Thoracic aorta (tissue), 2 donors: ENCODE data around the gene PPP1R14B. TPM values are rescaled to one million over a fixed set of nuclear protein-coding genes. Genes with fewer than 3 reads are reported as not detected.

Experiments used
- ATAC-seq: fragments of 150-250 bp; one replicate; pipeline ENCODE4 v1.8.0; 2017; ENCODE audit warnings: low read depth; ENCODE audit not compliant: insufficient number of reproducible peaks, low FRiP score
- DNase-seq: peaks from one replicate; pipeline ENCODE4 v3.0.0-alpha.2; 2020; ENCODE audit warnings: low spot score
- H3K27ac ChIP-seq, 2 donors: fragments of 200-600 bp; sonication (generic); 1 replicate in 1 of 2; 2 replicates in 1 of 2; pipeline ENCODE4 v1.5.1; 2016; ENCODE audit warnings: mild to moderate bottlenecking in 2 of 2, moderate library complexity in 2 of 2
- H3K27me3 ChIP-seq: fragments of 200-600 bp; sonication (generic); replicated peaks from 2 replicates; pipeline ENCODE4 v1.6.0; 2016; ENCODE audit warnings: mild to moderate bottlenecking; ENCODE audit not compliant: insufficient read depth
- H3K36me3 ChIP-seq: fragments of 200-600 bp; sonication (generic); one replicate; pipeline ENCODE4 v1.5.1; 2016
- H3K4me1 ChIP-seq, 2 donors: fragments of 200-600 bp; sonication (generic); 1 replicate in 1 of 2; 2 replicates in 1 of 2; pipeline versions ENCODE4 v1.5.1 to v1.6.0; 2016; ENCODE audit warnings: low read depth in 2 of 2, mild to moderate bottlenecking in 1 of 2; ENCODE audit not compliant: control insufficient read depth in 1 of 2
- H3K4me3 ChIP-seq: fragments of 200-600 bp; sonication (generic); 2 replicates; pipeline ENCODE4 v1.5.1; 2016; ENCODE audit warnings: mild to moderate bottlenecking
- H3K9me3 ChIP-seq: fragments of 200-600 bp; sonication (generic); 2 replicates; pipeline ENCODE4 v1.5.1; 2016
- total RNA-seq, 2 donors: library from RNA; depleted of rRNA; stranded (reverse); fragments of >200 nt; gene quantifications; one replicate each; pipeline versions ENCODE4 v1.1.0 to v1.2.3, GENCODE V29; 2016
- TF ChIP-seq, protein P1 (sequence below): fragments of 200-600 bp; sonication (generic); IDR thresholded peaks from one replicate; pipeline ENCODE4 v1.5.1; 2019; ENCODE audit warnings: antibody characterized with exemption

Gene PPP1R14B
- total RNA-seq, 2 donors from 2014 or later, result 75.3 to 122 TPM

DNA sequence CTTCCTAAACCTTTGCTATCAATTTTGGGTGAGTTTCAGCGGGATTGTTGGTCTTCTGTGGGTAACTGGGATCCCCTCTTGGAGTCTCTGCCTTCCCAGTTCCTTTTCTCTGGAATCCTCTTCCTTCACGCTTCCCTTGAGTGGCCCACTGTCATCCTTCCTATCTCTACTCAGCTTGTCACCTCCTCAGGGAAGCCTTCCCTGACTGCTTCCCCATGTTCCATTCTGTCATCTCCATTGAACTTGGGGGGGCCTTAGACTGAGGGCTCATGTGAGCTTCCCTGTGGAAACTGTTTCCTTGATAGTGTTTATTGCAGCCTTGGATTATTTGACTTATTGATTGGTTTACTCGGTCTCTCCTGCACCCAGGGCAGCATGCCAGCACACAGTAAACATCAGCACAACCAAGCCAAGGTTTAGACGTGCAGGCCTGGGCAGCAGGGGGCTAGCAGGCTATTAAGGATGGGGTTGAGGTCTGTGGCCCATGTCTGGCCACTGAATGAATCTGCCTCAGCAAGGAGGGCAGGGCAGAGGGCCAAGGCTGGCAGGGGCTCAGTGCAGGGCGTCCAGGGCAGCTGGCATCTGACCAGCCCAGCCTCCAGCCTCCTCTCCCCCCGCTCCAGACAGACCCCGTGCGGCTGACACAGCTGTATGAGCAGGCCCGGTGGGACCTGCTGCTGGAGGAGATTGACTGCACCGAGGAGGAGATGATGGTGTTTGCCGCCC, 28.0 kb downstream of the PPP1R14B start:
- Histone ChIP-seq H3K9me3 (no peaks in the 10 kb centered on the region), H3K27ac (no peak overlapping the region), H3K36me3 (peaks cover 3% of the 10 kb centered on the region), H3K4me1 (no peaks in the 10 kb centered on the region), H3K27me3 (no peaks in the 10 kb centered on the region), H3K4me3 (no peak overlapping the region)
- DNase-seq (no peak), ATAC-seq (no peak)
- TF ChIP-seq, protein P1, sequence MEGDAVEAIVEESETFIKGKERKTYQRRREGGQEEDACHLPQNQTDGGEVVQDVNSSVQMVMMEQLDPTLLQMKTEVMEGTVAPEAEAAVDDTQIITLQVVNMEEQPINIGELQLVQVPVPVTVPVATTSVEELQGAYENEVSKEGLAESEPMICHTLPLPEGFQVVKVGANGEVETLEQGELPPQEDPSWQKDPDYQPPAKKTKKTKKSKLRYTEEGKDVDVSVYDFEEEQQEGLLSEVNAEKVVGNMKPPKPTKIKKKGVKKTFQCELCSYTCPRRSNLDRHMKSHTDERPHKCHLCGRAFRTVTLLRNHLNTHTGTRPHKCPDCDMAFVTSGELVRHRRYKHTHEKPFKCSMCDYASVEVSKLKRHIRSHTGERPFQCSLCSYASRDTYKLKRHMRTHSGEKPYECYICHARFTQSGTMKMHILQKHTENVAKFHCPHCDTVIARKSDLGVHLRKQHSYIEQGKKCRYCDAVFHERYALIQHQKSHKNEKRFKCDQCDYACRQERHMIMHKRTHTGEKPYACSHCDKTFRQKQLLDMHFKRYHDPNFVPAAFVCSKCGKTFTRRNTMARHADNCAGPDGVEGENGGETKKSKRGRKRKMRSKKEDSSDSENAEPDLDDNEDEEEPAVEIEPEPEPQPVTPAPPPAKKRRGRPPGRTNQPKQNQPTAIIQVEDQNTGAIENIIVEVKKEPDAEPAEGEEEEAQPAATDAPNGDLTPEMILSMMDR, result no peak

- Histone ChIP-seq H3K27me3 (no peaks in the 10 kb centered on the region), H3K4me1 (no peaks in the 10 kb centered on the region), H3K36me3 (peaks cover 3% of the 10 kb centered on the region), H3K27ac (no peak overlapping the region), H3K9me3 (no peaks in the 10 kb centered on the region), H3K4me3 (no peak overlapping the region)
- DNase-seq (no peak), ATAC-seq (no peak)
- TF ChIP-seq, protein P1, result no peak
Observed at GRCh38 chr11:64216879-64217278, 29.9 kb downstream of the PPP1R14B start.

DNA sequence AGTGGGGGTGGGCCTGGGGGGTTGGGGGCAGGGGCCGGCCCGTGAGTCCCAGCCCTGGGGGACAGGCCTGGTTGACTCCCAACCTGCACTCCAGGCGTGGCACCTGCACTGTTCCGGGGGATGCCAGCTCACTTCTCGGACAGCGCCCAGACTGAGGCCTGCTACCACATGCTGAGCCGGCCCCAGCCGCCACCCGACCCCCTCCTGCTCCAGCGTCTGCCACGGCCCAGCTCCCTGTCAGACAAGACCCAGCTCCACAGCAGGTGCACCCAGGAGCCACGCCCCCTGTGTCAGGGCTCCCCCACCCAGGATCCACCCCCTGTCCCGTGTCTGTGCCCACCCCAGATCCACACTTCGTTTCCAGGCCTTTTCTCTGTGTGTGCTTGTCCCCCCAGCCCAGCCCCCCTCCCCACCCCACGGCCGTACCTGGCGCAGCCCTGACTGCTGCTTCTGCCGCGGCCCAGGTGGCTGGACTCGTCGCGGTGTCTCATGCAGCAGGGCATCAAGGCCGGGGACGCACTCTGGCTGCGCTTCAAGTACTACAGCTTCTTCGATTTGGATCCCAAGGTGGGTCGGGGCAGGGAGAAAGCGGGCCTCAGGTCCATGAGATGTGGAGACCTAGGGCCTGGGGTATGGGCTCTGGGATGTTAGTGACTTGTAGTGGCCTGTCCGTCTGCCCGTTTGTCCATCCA, 35.4 kb downstream of the PPP1R14B start:
- Histone ChIP-seq H3K4me1 (no peaks in the 10 kb centered on the region), H3K36me3 (no peaks in the 10 kb centered on the region), H3K4me3 (no peak overlapping the region), H3K27ac (no peak overlapping the region), H3K9me3 (no peaks in the 10 kb centered on the region), H3K27me3 (no peaks in the 10 kb centered on the region)
- ATAC-seq, result no peak
- DNase-seq, result no peak
- TF ChIP-seq, protein P1, result no peak

DNA sequence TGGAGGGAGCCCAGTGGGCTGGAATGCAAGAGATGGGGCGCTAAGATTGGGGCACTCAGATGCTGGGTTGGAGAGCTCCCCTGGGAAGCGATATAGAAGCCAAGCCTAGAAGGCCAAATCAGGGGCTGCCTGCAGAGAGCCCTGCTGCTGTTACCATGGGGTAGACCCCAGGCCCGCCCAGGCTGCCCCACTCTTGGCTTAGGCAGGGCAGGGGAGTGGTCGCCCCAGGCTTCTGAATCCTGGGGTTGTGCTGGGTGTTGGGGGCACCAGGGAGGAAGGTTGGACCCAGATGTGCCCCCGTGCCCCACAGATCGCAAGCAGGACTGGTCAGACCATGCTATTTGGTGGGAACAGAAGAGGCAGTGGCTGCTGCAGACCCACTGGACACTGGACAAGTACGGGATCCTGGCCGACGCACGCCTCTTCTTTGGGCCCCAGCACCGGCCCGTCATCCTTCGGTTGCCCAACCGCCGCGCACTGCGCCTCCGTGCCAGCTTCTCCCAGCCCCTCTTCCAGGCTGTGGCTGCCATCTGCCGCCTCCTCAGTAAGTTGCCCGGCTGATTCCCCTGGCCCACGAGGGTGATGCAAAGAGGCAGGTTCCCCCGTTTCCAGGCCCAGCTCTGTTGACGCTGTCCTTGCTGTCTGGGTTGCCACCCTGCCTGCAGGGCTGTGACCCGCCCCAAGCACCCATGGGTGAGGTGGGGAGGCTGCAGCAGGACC, 36.3 kb downstream of the PPP1R14B start:
- no peak overlapping the region for H3K27ac ChIP-seq
- no peaks in the 10 kb centered on the region for H3K36me3 ChIP-seq
- H3K9me3 ChIP-seq, result no peaks in the 10 kb centered on the region
- H3K4me3 ChIP-seq, result no peak overlapping the region
- no peaks in the 10 kb centered on the region for H3K27me3 ChIP-seq
- H3K4me1 ChIP-seq, result no peaks in the 10 kb centered on the region
- ATAC-seq (no peak), DNase-seq (no peak)
- TF ChIP-seq, protein P1, result no peak

DNA sequence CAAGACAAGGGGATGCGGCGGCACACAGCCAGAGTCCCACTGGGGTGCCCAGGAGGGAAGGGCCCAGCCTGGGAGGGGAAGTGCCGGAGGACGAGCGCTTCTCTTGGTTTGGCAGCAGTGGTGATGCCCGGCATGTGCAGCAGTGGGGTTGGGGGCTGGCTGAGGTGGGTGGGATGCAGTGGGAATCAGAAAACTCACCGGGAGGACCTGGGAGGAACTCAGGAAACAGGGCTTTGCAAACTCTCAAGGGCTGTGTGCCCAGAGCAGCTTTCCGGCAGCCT, 37.2 kb downstream of the PPP1R14B start:
- Histone ChIP-seq H3K4me1 (no peaks in the 10 kb centered on the region), H3K4me3 (no peak overlapping the region), H3K27ac (no peak overlapping the region), H3K9me3 (no peaks in the 10 kb centered on the region), H3K27me3 (no peaks in the 10 kb centered on the region), H3K36me3 (no peaks in the 10 kb centered on the region)
- ATAC-seq (no peak), DNase-seq (no peak)
- TF ChIP-seq, protein P1, result no peak
